ENCODE data around the gene NDST1. TPM values are rescaled to one million over a fixed set of nuclear protein-coding genes. Genes with fewer than 3 reads are reported as not detected.

The NDST1 gene
- total RNA-seq, 1 experiment from 2014 or later: 42.6 TPM

DNA sequence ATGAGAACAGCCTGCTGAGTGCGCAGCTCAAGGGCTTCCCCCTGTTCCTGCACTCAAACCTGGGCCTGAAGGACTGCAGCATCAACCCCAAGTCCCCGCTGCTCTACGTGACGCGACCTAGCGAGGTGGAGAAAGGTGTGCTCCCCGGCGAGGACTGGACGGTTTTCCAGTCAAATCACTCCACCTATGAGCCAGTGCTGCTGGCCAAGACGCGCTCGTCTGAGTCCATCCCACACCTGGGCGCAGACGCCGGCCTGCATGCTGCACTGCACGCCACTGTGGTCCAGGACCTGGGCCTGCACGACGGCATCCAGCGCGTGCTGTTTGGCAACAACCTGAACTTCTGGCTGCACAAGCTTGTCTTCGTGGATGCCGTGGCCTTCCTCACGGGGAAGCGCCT is 19.9 kb downstream of the NDST1 start:
- H3K27ac ChIP-seq (ENCODE audit: low read length): no peak overlapping the region
- CTCF ChIA-PET: no interaction called here
- no peak overlapping the region for H3K4me2 ChIP-seq (ENCODE audit: low read length)
- TF ChIP-seq EZH2 (IDR thresholded peaks at IDR 0.05; ENCODE audit: low read length, unreplicated experiment): no peak
- TF ChIP-seq EZH2phosphoT487 (IDR thresholded peaks at IDR 0.05; ENCODE audit: borderline replicate concordance, low read length): no peak
- TF ChIP-seq, protein P1, sequence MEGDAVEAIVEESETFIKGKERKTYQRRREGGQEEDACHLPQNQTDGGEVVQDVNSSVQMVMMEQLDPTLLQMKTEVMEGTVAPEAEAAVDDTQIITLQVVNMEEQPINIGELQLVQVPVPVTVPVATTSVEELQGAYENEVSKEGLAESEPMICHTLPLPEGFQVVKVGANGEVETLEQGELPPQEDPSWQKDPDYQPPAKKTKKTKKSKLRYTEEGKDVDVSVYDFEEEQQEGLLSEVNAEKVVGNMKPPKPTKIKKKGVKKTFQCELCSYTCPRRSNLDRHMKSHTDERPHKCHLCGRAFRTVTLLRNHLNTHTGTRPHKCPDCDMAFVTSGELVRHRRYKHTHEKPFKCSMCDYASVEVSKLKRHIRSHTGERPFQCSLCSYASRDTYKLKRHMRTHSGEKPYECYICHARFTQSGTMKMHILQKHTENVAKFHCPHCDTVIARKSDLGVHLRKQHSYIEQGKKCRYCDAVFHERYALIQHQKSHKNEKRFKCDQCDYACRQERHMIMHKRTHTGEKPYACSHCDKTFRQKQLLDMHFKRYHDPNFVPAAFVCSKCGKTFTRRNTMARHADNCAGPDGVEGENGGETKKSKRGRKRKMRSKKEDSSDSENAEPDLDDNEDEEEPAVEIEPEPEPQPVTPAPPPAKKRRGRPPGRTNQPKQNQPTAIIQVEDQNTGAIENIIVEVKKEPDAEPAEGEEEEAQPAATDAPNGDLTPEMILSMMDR (conservative IDR thresholded peaks at IDR 0.05; ENCODE audit: low read depth, low read length): no peak
- peaks cover 11% of the 10 kb centered on the region; the same call in 1 of the 2 replicates for H3K36me3 ChIP-seq (ENCODE audit: low read depth, low read length)
- H3K9me2 ChIP-seq (replicated peaks; ENCODE audit: low read length): no peaks in the 10 kb centered on the region
- H4K20me1 ChIP-seq (ENCODE audit: low read length): 0 out of 2 replicates have a peak, but pooled peaks cover 7% of the 10 kb centered on the region
- DNase-seq (no peak), ATAC-seq (no peak)
- no peaks in the 10 kb centered on the region for H3F3A ChIP-seq (ENCODE audit: low read length, unreplicated experiment)
- POLR2A ChIA-PET (ENCODE audit: unreplicated experiment): no interaction called here
- no peak overlapping the region for H2AFZ ChIP-seq (ENCODE audit: low read length)
- BruUV-seq (replicated peaks): no TSS peak
- H3K27me3 ChIP-seq (ENCODE audit: low read length): no peaks in the 10 kb centered on the region
- H3K9me3 ChIP-seq (ENCODE audit: low read length): no peaks in the 10 kb centered on the region
- H3K4me3 ChIP-seq (ENCODE audit: low read length): no peak overlapping the region
- H3K4me1 ChIP-seq (ENCODE audit: insufficient read depth, low read length): no peaks in the 10 kb centered on the region
- no peak overlapping the region for H3K9ac ChIP-seq (ENCODE audit: low read length)
- intact Hi-C loops (cut with micrococcal nuclease): no loop called here
- H3K79me2 ChIP-seq (ENCODE audit: low read length): peaks cover 36% of the 10 kb centered on the region

DNA sequence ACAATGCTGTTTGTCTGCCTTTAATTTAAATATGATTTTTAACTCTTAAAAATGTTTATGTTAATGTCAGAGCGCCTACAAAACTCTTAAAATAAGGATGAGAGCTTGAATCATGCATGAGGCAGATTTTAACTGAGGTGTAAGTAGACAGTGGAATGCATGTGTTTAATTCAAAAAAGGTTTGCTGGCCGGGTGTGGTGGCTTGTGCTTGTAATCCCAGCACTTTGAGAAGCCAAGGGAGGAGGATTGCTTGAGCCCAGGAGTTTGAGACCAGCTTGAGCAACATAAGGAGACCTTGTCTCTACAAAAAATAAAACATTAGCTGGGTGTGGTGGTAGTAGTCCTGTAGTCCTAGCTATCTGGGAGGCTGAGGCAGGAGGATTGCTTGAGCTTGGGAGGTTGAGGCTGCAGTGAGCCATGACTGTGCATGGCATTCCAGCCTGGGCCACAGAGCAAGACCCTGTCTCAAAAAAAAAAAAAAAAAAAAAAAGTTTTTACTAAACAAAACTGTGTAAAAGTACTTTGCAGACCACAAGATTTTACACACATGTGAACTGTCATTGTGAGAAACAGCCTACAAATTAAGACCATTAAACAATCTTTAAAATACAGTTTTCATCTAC is 21.1 kb downstream of the NDST1 start:
- Histone ChIP-seq H3K79me2 (ENCODE audit: low read length) (peaks cover 28% of the 10 kb centered on the region), H3K27me3 (ENCODE audit: low read length) (no peaks in the 10 kb centered on the region), H3K9ac (ENCODE audit: low read length) (no peak overlapping the region), H3K4me1 (ENCODE audit: insufficient read depth, low read length) (no peaks in the 10 kb centered on the region), H3K36me3 (ENCODE audit: low read depth, low read length) (peaks cover 15% of the 10 kb centered on the region; the same call in 1 of the 2 replicates), H3K9me3 (ENCODE audit: low read length) (no peaks in the 10 kb centered on the region), H3F3A (ENCODE audit: low read length, unreplicated experiment) (no peaks in the 10 kb centered on the region), H2AFZ (ENCODE audit: low read length) (no peak overlapping the region), H3K27ac (ENCODE audit: low read length) (no peak overlapping the region), H3K4me3 (ENCODE audit: low read length) (no peak overlapping the region), H3K9me2 (replicated peaks; ENCODE audit: low read length) (no peaks in the 10 kb centered on the region), H3K4me2 (ENCODE audit: low read length) (no peak overlapping the region), H4K20me1 (ENCODE audit: low read length) (no peaks in the 10 kb centered on the region)
- ChIA-PET CTCF (no interaction called here), POLR2A (ENCODE audit: unreplicated experiment) (no interaction called here)
- TF ChIP-seq EZH2 (IDR thresholded peaks at IDR 0.05; ENCODE audit: low read length, unreplicated experiment) (no peak), EZH2phosphoT487 (IDR thresholded peaks at IDR 0.05; ENCODE audit: borderline replicate concordance, low read length) (no peak)
- TF ChIP-seq, protein P1 (conservative IDR thresholded peaks at IDR 0.05; ENCODE audit: low read depth, low read length): no peak
- no peak for ATAC-seq
- intact Hi-C loops (cut with micrococcal nuclease): no loop called here
- no peak for DNase-seq
- BruUV-seq (replicated peaks): no TSS peak

DNA sequence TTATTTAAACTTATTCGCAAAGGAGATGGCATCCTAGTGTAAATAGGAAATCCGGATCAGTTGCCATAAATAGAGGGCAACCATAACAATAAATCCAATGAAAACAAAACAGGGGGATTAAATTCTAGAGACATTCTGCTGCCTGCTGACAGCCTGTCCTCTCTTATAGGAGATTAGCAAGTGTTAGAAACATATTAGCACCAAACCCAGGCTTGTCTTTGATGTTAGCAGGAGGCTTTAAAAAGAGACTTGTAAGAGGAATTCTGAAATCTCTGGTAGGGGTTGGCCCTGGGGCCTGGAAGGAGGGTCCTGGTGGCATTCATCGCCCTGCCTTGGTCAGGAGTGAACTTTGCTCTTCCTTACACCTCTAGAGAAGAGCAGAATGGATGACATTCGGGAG is 21.6 kb downstream of the NDST1 start:
- H3K4me2 ChIP-seq (ENCODE audit: low read length): no peak overlapping the region
- no peak for TF ChIP-seq EZH2phosphoT487 (IDR thresholded peaks at IDR 0.05; ENCODE audit: borderline replicate concordance, low read length)
- TF ChIP-seq, protein P1 (conservative IDR thresholded peaks at IDR 0.05; ENCODE audit: low read depth, low read length): no peak
- TF ChIP-seq EZH2 (IDR thresholded peaks at IDR 0.05; ENCODE audit: low read length, unreplicated experiment): no peak
- ChIA-PET POLR2A (ENCODE audit: unreplicated experiment) (no interaction called here), CTCF (no interaction called here)
- no peak overlapping the region for H3K9ac ChIP-seq (ENCODE audit: low read length)
- ATAC-seq (no peak), DNase-seq (no peak)
- no peaks in the 10 kb centered on the region for H3K9me2 ChIP-seq (replicated peaks; ENCODE audit: low read length)
- H4K20me1 ChIP-seq (ENCODE audit: low read length): no peaks in the 10 kb centered on the region
- H3F3A ChIP-seq (ENCODE audit: low read length, unreplicated experiment): no peaks in the 10 kb centered on the region
- H3K36me3 ChIP-seq (ENCODE audit: low read depth, low read length): peaks cover 13% of the 10 kb centered on the region; the same call in 1 of the 2 replicates
- no peak overlapping the region for H3K27ac ChIP-seq (ENCODE audit: low read length)
- H3K9me3 ChIP-seq (ENCODE audit: low read length): no peaks in the 10 kb centered on the region
- peaks cover 23% of the 10 kb centered on the region for H3K79me2 ChIP-seq (ENCODE audit: low read length)
- H3K4me3 ChIP-seq (ENCODE audit: low read length): no peak overlapping the region
- intact Hi-C loops (cut with micrococcal nuclease): no loop called here
- H2AFZ ChIP-seq (ENCODE audit: low read length): no peak overlapping the region
- no TSS peak for BruUV-seq (replicated peaks)
- H3K4me1 ChIP-seq (ENCODE audit: insufficient read depth, low read length): no peaks in the 10 kb centered on the region
- no peaks in the 10 kb centered on the region for H3K27me3 ChIP-seq (ENCODE audit: low read length)
